ENCODE results near the gene ARHGAP10. TPM values are rescaled to one million over a fixed set of nuclear protein-coding genes. Genes with fewer than 3 reads are reported as not detected.

The ARHGAP10 gene
- total RNA-seq: 1 to 10 TPM; 8.2 to 8.3 TPM
- polyA plus RNA-seq: 1 to 10 TPM; 6.4 to 7.4 TPM

- no peaks in the 10 kb centered on the region for H3K36me3 ChIP-seq (ENCODE audit: insufficient read depth, low read length)
- H3K9me3 Mint-ChIP-seq: peaks cover 0 to 1% (median 0%) of the 10 kb centered on the region in 8 donors
- peak within 1 kb of the TSS; percentile 90 to 97 (median 93) for H3K4me3 Mint-ChIP-seq
- H3K36me3 Mint-ChIP-seq: peaks cover 0 to 11% of the 10 kb centered on the region in 2 donors
- H3K4me1 ChIP-seq (ENCODE audit: insufficient read depth, low read length): peaks cover 26% of the 10 kb centered on the region
- H3K9me3 ChIP-seq (ENCODE audit: control insufficient read depth in 1 of 2, low read length in 2 of 2): no peaks in the 10 kb centered on the region
- no peaks in the 10 kb centered on the region for H3K27me3 Mint-ChIP-seq
- intact Hi-C loops (cut with micrococcal nuclease): loop anchor here (1.0 to 5.0 kb wide), 7 partner anchors 24 to 1795 kb away; partner anchors contain the start of genes NR3C2, PRMT9, TMEM184C and ZNF827
- DNase-seq: peak; percentile 57 to 79 (median 65)
- H3K27ac ChIP-seq (ENCODE audit: low read depth, low read length): peak within 1 kb of the TSS; percentile 57
- H3K27me3 ChIP-seq (ENCODE audit: insufficient read depth, low read length): no peaks in the 10 kb centered on the region
- H3K27ac Mint-ChIP-seq: peak within 1 kb of the TSS; percentile 91 to 97 (median 94)
- peaks cover 30 to 47% (median 42%) of the 10 kb centered on the region in 4 donors for H3K4me1 Mint-ChIP-seq
- peak within 1 kb of the TSS; percentile 76 to 84 for H3K4me3 ChIP-seq (ENCODE audit: low read length in 2 of 2)
- ChIA-PET POLR2A (ENCODE audit: partially characterized antibody) (interaction anchor here (0.6 to 3.8 kb wide), 25 partner anchors 7 to 711 kb away, joined by 3 to 34 read pairs (median 6); partner anchors contain the start of genes NR3C2, PRMT9 and TMEM184C), CTCF (ENCODE audit: partially characterized antibody) (interaction anchor here (0.9 to 3.0 kb wide), 12 partner anchors 10 to 712 kb away, joined by 3 to 48 read pairs (median 6); partner anchors contain the start of genes PRMT9 and TMEM184C)
Observed at GRCh38 chr4:147731580-147732517, at the start of gene ARHGAP10. Gene ARHGAP10, plus strand, starts transcription at chr4:147732088. Its CDS starts 214 bp downstream, at chr4:147732302.

- POLR2A ChIA-PET (ENCODE audit: partially characterized antibody): interaction anchor here (3.7 to 4.0 kb wide), 2 partner anchors 49 to 65 kb away, joined by 34 to 63 read pairs; partner anchors contain the start of genes ARHGAP10 and TMEM184C
- H3K9me3 Mint-ChIP-seq: peaks cover 0 to 2% (median 0%) of the 10 kb centered on the region in 8 donors
- CTCF ChIA-PET (ENCODE audit: partially characterized antibody): interaction anchor here (1.5 to 3.1 kb wide), 5 partner anchors 25 to 184 kb away, joined by 4 to 29 read pairs (median 10); partner anchors contain the start of genes ARHGAP10 and TMEM184C
- intact Hi-C loops (cut with micrococcal nuclease): loop anchor here (10.0 kb wide), 2 partner anchors 372 to 1508 kb away; partner anchors contain the start of gene LSM6
- Histone ChIP-seq H3K27ac (ENCODE audit: low read depth, low read length) (no peak overlapping the region), H3K4me3 (ENCODE audit: low read length in 2 of 2) (no peak overlapping the region), H3K9me3 (ENCODE audit: control insufficient read depth in 1 of 2, low read length in 2 of 2) (no peaks in the 10 kb centered on the region), H3K4me1 (ENCODE audit: insufficient read depth, low read length) (peaks cover 15% of the 10 kb centered on the region), H3K27me3 (ENCODE audit: insufficient read depth, low read length) (no peaks in the 10 kb centered on the region), H3K36me3 (ENCODE audit: insufficient read depth, low read length) (no peaks in the 10 kb centered on the region)
- H3K27ac Mint-ChIP-seq: peak overlapping the region; percentile 96 to 99 (median 98)
- H3K36me3 Mint-ChIP-seq: peaks cover 10 to 31% of the 10 kb centered on the region in 2 donors
- peak overlapping the region; percentile 92 to 99 (median 96) for H3K4me3 Mint-ChIP-seq
- H3K4me1 Mint-ChIP-seq: peaks cover 26 to 40% (median 32%) of the 10 kb centered on the region in 4 donors
- H3K27me3 Mint-ChIP-seq: peaks cover 2 to 3% of the 10 kb centered on the region in 2 donors
- no peak for DNase-seq
Observed at GRCh38 chr4:147682755-147683154, 49.1 kb upstream of the ARHGAP10 start.

GRCh38 chr4:147683188-147683591 lies 48.7 kb upstream of the ARHGAP10 start:
- Mint-ChIP-seq H3K27ac (peak overlapping the region; percentile 96 to 99 (median 98)), H3K27me3 (peaks cover 2 to 3% of the 10 kb centered on the region in 2 donors), H3K36me3 (peaks cover 10 to 27% of the 10 kb centered on the region in 2 donors), H3K4me3 (peak overlapping the region; percentile 92 to 99 (median 96)), H3K4me1 (peaks cover 26 to 40% (median 32%) of the 10 kb centered on the region in 4 donors), H3K9me3 (peaks cover 0 to 2% (median 0%) of the 10 kb centered on the region in 8 donors)
- H3K27ac ChIP-seq (ENCODE audit: low read depth, low read length): peak overlapping the region; percentile 89
- intact Hi-C loops (cut with micrococcal nuclease): loop anchor here (10.0 kb wide), 2 partner anchors 372 to 1508 kb away; partner anchors contain the start of gene LSM6
- peak overlapping the region; percentile 75 to 96 for H3K4me3 ChIP-seq (ENCODE audit: low read length in 2 of 2)
- peak in 3 of 5 donors; percentile 16 to 20 (median 16) for DNase-seq
- H3K36me3 ChIP-seq (ENCODE audit: insufficient read depth, low read length): no peaks in the 10 kb centered on the region
- POLR2A ChIA-PET (ENCODE audit: partially characterized antibody): interaction anchor here (1.1 to 4.0 kb wide), 6 partner anchors 49 to 759 kb away, joined by 3 to 63 read pairs (median 8); partner anchors contain the start of genes ARHGAP10, NR3C2 and TMEM184C
- CTCF ChIA-PET (ENCODE audit: partially characterized antibody): interaction anchor here (1.1 to 3.1 kb wide), 7 partner anchors 25 to 184 kb away, joined by 3 to 29 read pairs (median 7); partner anchors contain the start of genes ARHGAP10 and TMEM184C
- H3K4me1 ChIP-seq (ENCODE audit: insufficient read depth, low read length): peaks cover 15% of the 10 kb centered on the region
- no peaks in the 10 kb centered on the region for H3K9me3 ChIP-seq (ENCODE audit: control insufficient read depth in 1 of 2, low read length in 2 of 2)
- no peaks in the 10 kb centered on the region for H3K27me3 ChIP-seq (ENCODE audit: insufficient read depth, low read length)

- intact Hi-C loops (cut with micrococcal nuclease): loop anchor here (1.0 to 10.0 kb wide), 5 partner anchors 48 to 1509 kb away; partner anchors contain the start of genes ARHGAP10, LSM6, NR3C2 and TMEM184C
- Histone ChIP-seq H3K4me1 (ENCODE audit: insufficient read depth, low read length) (peaks cover 15% of the 10 kb centered on the region), H3K9me3 (ENCODE audit: control insufficient read depth in 1 of 2, low read length in 2 of 2) (no peaks in the 10 kb centered on the region), H3K27me3 (ENCODE audit: insufficient read depth, low read length) (no peaks in the 10 kb centered on the region), H3K4me3 (ENCODE audit: low read length in 2 of 2) (peak within 1 kb of the TSS; percentile 75 to 96), H3K27ac (ENCODE audit: low read depth, low read length) (peak within 1 kb of the TSS; percentile 89), H3K36me3 (ENCODE audit: insufficient read depth, low read length) (no peaks in the 10 kb centered on the region)
- Mint-ChIP-seq H3K27me3 (peaks cover 3% of the 10 kb centered on the region in 2 donors), H3K9me3 (peaks cover 0 to 2% (median 0%) of the 10 kb centered on the region in 8 donors), H3K36me3 (peaks cover 4 to 19% of the 10 kb centered on the region in 2 donors), H3K4me3 (peak within 1 kb of the TSS; percentile 92 to 99 (median 96)), H3K27ac (peak within 1 kb of the TSS; percentile 96 to 99 (median 98)), H3K4me1 (peaks cover 25 to 42% (median 33%) of the 10 kb centered on the region in 4 donors)
- CTCF ChIA-PET (ENCODE audit: partially characterized antibody): interaction anchor here (0.7 to 3.1 kb wide), 8 partner anchors 24 to 183 kb away, joined by 3 to 29 read pairs (median 6); partner anchors contain the start of genes ARHGAP10 and TMEM184C
- DNase-seq: peak; percentile 82 to 89 (median 85)
- POLR2A ChIA-PET (ENCODE audit: partially characterized antibody): interaction anchor here (0.7 to 4.0 kb wide), 15 partner anchors 10 to 759 kb away, joined by 3 to 63 read pairs (median 3); partner anchors contain the start of genes ARHGAP10, NR3C2 and TMEM184C
Observed at GRCh38 chr4:147683717-147684700, 47.9 kb upstream of the ARHGAP10 start, which contains the start of gene PRMT9. Gene PRMT9, minus strand, starts transcription at chr4:147684163. Its CDS starts 176 bp downstream, at chr4:147683987.

GRCh38 chr4:147689067-147689466 lies 42.8 kb upstream of the ARHGAP10 start:
- Mint-ChIP-seq H3K27me3 (peaks cover 14 to 19% of the 10 kb centered on the region in 2 donors), H3K4me3 (peak overlapping the region in 2 of 8 donors; percentile 10 to 41), H3K36me3 (peaks cover 0 to 6% of the 10 kb centered on the region in 2 donors), H3K27ac (peak overlapping the region in 4 of 7 donors; percentile 1 to 72 (median 56)), H3K4me1 (peaks cover 7 to 15% (median 10%) of the 10 kb centered on the region in 4 donors), H3K9me3 (no peaks in the 10 kb centered on the region)
- no peaks in the 10 kb centered on the region for H3K9me3 ChIP-seq (ENCODE audit: control insufficient read depth in 1 of 2, low read length in 2 of 2)
- H3K4me1 ChIP-seq (ENCODE audit: insufficient read depth, low read length): peaks cover 5% of the 10 kb centered on the region
- ChIA-PET POLR2A (ENCODE audit: partially characterized antibody) (no interaction called here), CTCF (ENCODE audit: partially characterized antibody) (interaction anchor here (1.5 to 2.7 kb wide), 3 partner anchors 19 to 178 kb away, joined by 5 to 7 read pairs (median 5); partner anchors contain the start of gene ARHGAP10)
- DNase-seq: no peak
- no peaks in the 10 kb centered on the region for H3K36me3 ChIP-seq (ENCODE audit: insufficient read depth, low read length)
- H3K27me3 ChIP-seq (ENCODE audit: insufficient read depth, low read length): no peaks in the 10 kb centered on the region
- no peak overlapping the region for H3K4me3 ChIP-seq (ENCODE audit: low read length in 2 of 2)
- no peak overlapping the region for H3K27ac ChIP-seq (ENCODE audit: low read depth, low read length)
- intact Hi-C loops (cut with micrococcal nuclease): loop anchor here (10.0 kb wide), 2 partner anchors 366 to 1514 kb away; partner anchors contain the start of gene LSM6
